ENCODE results near the gene PKNOX2. TPM values are rescaled to one million over a fixed set of nuclear protein-coding genes. Genes with fewer than 3 reads are reported as not detected.

PKNOX2 gene
- total RNA-seq, 4 donors from 2014 or later = 0.27 to 4.8 (median 0.75) TPM; not detected in 1

- in situ Hi-C loops (cut with MboI; ENCODE audit: low pct_ligation_motif_present in 1 of 4, low pct_unique_long_range_greater_than_20kb in 1 of 4, low sequenced_read_pairs in 3 of 4) = no loop called here
- peak overlapping the region; percentile 41 to 64 (median 54) for H3K27ac ChIP-seq
- DNase-seq = no peak
Observed at GRCh38 chr11:125262194-125262829, 97.8 kb downstream of the PKNOX2 start.

GRCh38 chr11:125262830-125263218 lies 98.3 kb downstream of the PKNOX2 start:
- DNase-seq = no peak
- in situ Hi-C loops (cut with MboI; ENCODE audit: low pct_ligation_motif_present in 1 of 4, low pct_unique_long_range_greater_than_20kb in 1 of 4, low sequenced_read_pairs in 3 of 4) (no loop called here), intact Hi-C loops (cut with DNase I; ENCODE audit: low total_unique reads) (no loop called here)
- Histone ChIP-seq H3K4me3 (no peak overlapping the region), H3K27ac (peak overlapping the region; percentile 41 to 64 (median 54)), H3K36me3 (no peaks in the 10 kb centered on the region), H3K4me1 (peaks cover 0 to 6% (median 0%) of the 10 kb centered on the region in 4 donors), H3K27me3 (peaks cover 12% of the 10 kb centered on the region), H3K9me3 (no peaks in the 10 kb centered on the region)
- TF ChIP-seq CTCF (IDR thresholded peaks at IDR 0.05) (no peak), EP300 (IDR thresholded peaks at IDR 0.05; ENCODE audit: low read depth) (no peak), POLR2AphosphoS5 (IDR thresholded peaks at IDR 0.05) (no peak), POLR2A (IDR thresholded peaks at IDR 0.05) (no peak)
- WGBS, 2 donors (ENCODE audit: low coverage in 1 of 2) = 16 to 35% methylated on average over 8 to 10 of the region's 10 CpGs

More at GRCh38 chr11:125262194-125262829, 97.8 kb downstream of the PKNOX2 start:
- Histone ChIP-seq H3K4me3 (no peak overlapping the region), H3K36me3 (no peaks in the 10 kb centered on the region), H3K9me3 (no peaks in the 10 kb centered on the region), H3K27me3 (peaks cover 12% of the 10 kb centered on the region), H3K4me1 (peaks cover 0 to 6% (median 0%) of the 10 kb centered on the region in 4 donors)
- intact Hi-C loops (cut with DNase I; ENCODE audit: low total_unique reads) = no loop called here
- TF ChIP-seq POLR2A (IDR thresholded peaks at IDR 0.05) (no peak), EP300 (IDR thresholded peaks at IDR 0.05; ENCODE audit: low read depth) (no peak), CTCF (IDR thresholded peaks at IDR 0.05) (no peak), POLR2AphosphoS5 (IDR thresholded peaks at IDR 0.05) (no peak)
- WGBS, 2 donors (ENCODE audit: low coverage in 1 of 2) = 58 to 60% methylated on average over 1 to 20 of the region's 20 CpGs

- TF ChIP-seq CTCF (IDR thresholded peaks at IDR 0.05) = no peak
- no peak for TF ChIP-seq EP300 (IDR thresholded peaks at IDR 0.05; ENCODE audit: low read depth)
- TF ChIP-seq POLR2A (IDR thresholded peaks at IDR 0.05) = no peak
- peak; percentile 41 to 78 (median 61) for TF ChIP-seq POLR2AphosphoS5 (IDR thresholded peaks at IDR 0.05)
- H3K9me3 ChIP-seq = no peaks in the 10 kb centered on the region
- intact Hi-C loops (cut with DNase I; ENCODE audit: low total_unique reads) (no loop called here), in situ Hi-C loops (cut with MboI; ENCODE audit: low pct_ligation_motif_present in 1 of 4, low pct_unique_long_range_greater_than_20kb in 1 of 4, low sequenced_read_pairs in 3 of 4) (no loop called here)
- WGBS, 2 donors (ENCODE audit: low coverage in 1 of 2) = 16 to 30% methylated on average over 2 to 29 of the region's 29 CpGs
- no peak overlapping the region for H3K4me3 ChIP-seq
- H3K27me3 ChIP-seq = peaks cover 12% of the 10 kb centered on the region
- peak overlapping the region; percentile 41 to 64 (median 62) for H3K27ac ChIP-seq
- no peaks in the 10 kb centered on the region for H3K36me3 ChIP-seq
- H3K4me1 ChIP-seq = peaks cover 0 to 6% (median 0%) of the 10 kb centered on the region in 4 donors
- DNase-seq = peak; percentile 57
Observed at GRCh38 chr11:125263268-125263790, 98.8 kb downstream of the PKNOX2 start.

GRCh38 chr11:125264100-125265022 lies 99.8 kb downstream of the PKNOX2 start:
- Histone ChIP-seq H3K4me1 (peaks cover 0 to 6% (median 0%) of the 10 kb centered on the region in 4 donors), H3K27me3 (peaks cover 12% of the 10 kb centered on the region), H3K4me3 (no peak overlapping the region), H3K27ac (peak overlapping the region; percentile 27 to 62 (median 42)), H3K36me3 (no peaks in the 10 kb centered on the region), H3K9me3 (no peaks in the 10 kb centered on the region)
- no peak for TF ChIP-seq CTCF (IDR thresholded peaks at IDR 0.05)
- TF ChIP-seq EP300 (IDR thresholded peaks at IDR 0.05; ENCODE audit: low read depth) = no peak
- TF ChIP-seq POLR2A (IDR thresholded peaks at IDR 0.05) = no peak
- TF ChIP-seq POLR2AphosphoS5 (IDR thresholded peaks at IDR 0.05) = no peak
- in situ Hi-C loops (cut with MboI; ENCODE audit: low pct_ligation_motif_present in 1 of 4, low pct_unique_long_range_greater_than_20kb in 1 of 4, low sequenced_read_pairs in 3 of 4) = no loop called here
- 66 to 70% methylated on average over 10 to 14 of the region's 14 CpGs for WGBS, 2 donors (ENCODE audit: low coverage in 1 of 2)
- intact Hi-C loops (cut with DNase I; ENCODE audit: low total_unique reads) = no loop called here
- DNase-seq = no peak

Data from transverse colon (tissue), 4 donors.